ENCODE data around the gene AFF4. TPM values are rescaled to one million over a fixed set of nuclear protein-coding genes. Genes with fewer than 3 reads are reported as not detected.
"Not testable (repeated sequence)": the region's sequence is repeated elsewhere in the genome, so short reads cannot be mapped to it uniquely, and the experiment has no call there.

The AFF4 gene
- total RNA-seq, 2 donors from 2014 or later = 107 to 108 TPM

- no peaks in the 10 kb centered on the region for H3K36me3 Mint-ChIP-seq (ENCODE audit: low read depth)
- no peak for TF ChIP-seq CTCF (conservative IDR thresholded peaks at IDR 0.05)
- WGBS, 2 experiments (ENCODE audit: insufficient coverage in 1 of 2, insufficient read length in 1 of 2) = 83% methylated on average over 1 of the region's 2 CpGs; no CpG with 5 or more reads in 1 of the 2 experiments
- no peak overlapping the region for H3K27ac Mint-ChIP-seq
- H3K9me3 Mint-ChIP-seq = peaks cover 63% of the 10 kb centered on the region
- no peaks in the 10 kb centered on the region for H3K36me3 ChIP-seq (ENCODE audit: control insufficient read depth, insufficient read depth, low read length)
- H3K9ac ChIP-seq (ENCODE audit: extremely low read depth, low read length, poor library complexity, severe bottlenecking) = no peak overlapping the region
- no peaks in the 10 kb centered on the region for H3K4me1 Mint-ChIP-seq
- H3K4me3 Mint-ChIP-seq = no peak overlapping the region
- no peaks in the 10 kb centered on the region for H3K27me3 ChIP-seq (ENCODE audit: control insufficient read depth, insufficient read depth, low read length, poor library complexity, severe bottlenecking)
- H3K4me1 ChIP-seq (ENCODE audit: control insufficient read depth, insufficient read depth, low read length) = no peaks in the 10 kb centered on the region
- DNase-seq = no peak
- H3K27me3 Mint-ChIP-seq (ENCODE audit: insufficient read depth) = no peaks in the 10 kb centered on the region
- peaks cover 10% of the 10 kb centered on the region for H3K9me3 ChIP-seq (ENCODE audit: control insufficient read depth, low read length)
- no peak overlapping the region for H3K27ac ChIP-seq (ENCODE audit: low read depth, low read length)
- H3K4me3 ChIP-seq (ENCODE audit: low read length) = no peak overlapping the region
Observed at GRCh38 chr5:132979976-132980375, 16.5 kb upstream of the AFF4 start.

GRCh38 chr5:132979367-132979940 lies 16.0 kb upstream of the AFF4 start:
- H3K4me3 ChIP-seq (ENCODE audit: low read length) = no peak overlapping the region
- DNase-seq = no peak
- H3K9me3 Mint-ChIP-seq = peaks cover 58% of the 10 kb centered on the region
- peaks cover 10% of the 10 kb centered on the region for H3K9me3 ChIP-seq (ENCODE audit: control insufficient read depth, low read length)
- H3K27ac Mint-ChIP-seq = no peak overlapping the region
- no peaks in the 10 kb centered on the region for H3K27me3 ChIP-seq (ENCODE audit: control insufficient read depth, insufficient read depth, low read length, poor library complexity, severe bottlenecking)
- H3K27me3 Mint-ChIP-seq (ENCODE audit: insufficient read depth) = no peaks in the 10 kb centered on the region
- H3K36me3 ChIP-seq (ENCODE audit: control insufficient read depth, insufficient read depth, low read length) = no peaks in the 10 kb centered on the region
- no peak overlapping the region for H3K27ac ChIP-seq (ENCODE audit: low read depth, low read length)
- H3K4me1 Mint-ChIP-seq = no peaks in the 10 kb centered on the region
- no peaks in the 10 kb centered on the region for H3K4me1 ChIP-seq (ENCODE audit: control insufficient read depth, insufficient read depth, low read length)
- no peaks in the 10 kb centered on the region for H3K36me3 Mint-ChIP-seq (ENCODE audit: low read depth)
- WGBS, 2 experiments (ENCODE audit: insufficient coverage in 1 of 2, insufficient read length in 1 of 2) = 86 to 90% methylated on average over 2 to 3 of the region's 3 CpGs
- H3K4me3 Mint-ChIP-seq = no peak overlapping the region
- H3K9ac ChIP-seq (ENCODE audit: extremely low read depth, low read length, poor library complexity, severe bottlenecking) = no peak overlapping the region
- no peak for TF ChIP-seq CTCF (conservative IDR thresholded peaks at IDR 0.05)

- Histone ChIP-seq H3K9me3 (ENCODE audit: control insufficient read depth, low read length) (peaks cover 10% of the 10 kb centered on the region), H3K4me3 (ENCODE audit: low read length) (no peak overlapping the region), H3K9ac (ENCODE audit: extremely low read depth, low read length, poor library complexity, severe bottlenecking) (no peak overlapping the region), H3K36me3 (ENCODE audit: control insufficient read depth, insufficient read depth, low read length) (no peaks in the 10 kb centered on the region), H3K27me3 (ENCODE audit: control insufficient read depth, insufficient read depth, low read length, poor library complexity, severe bottlenecking) (no peaks in the 10 kb centered on the region), H3K27ac (ENCODE audit: low read depth, low read length) (no peak overlapping the region), H3K4me1 (ENCODE audit: control insufficient read depth, insufficient read depth, low read length) (no peaks in the 10 kb centered on the region)
- DNase-seq = peak; percentile 23
- Mint-ChIP-seq H3K27ac (no peak overlapping the region), H3K4me1 (peaks cover 5% of the 10 kb centered on the region), H3K36me3 (ENCODE audit: low read depth) (no peaks in the 10 kb centered on the region), H3K4me3 (no peak overlapping the region), H3K9me3 (peaks cover 41% of the 10 kb centered on the region), H3K27me3 (ENCODE audit: insufficient read depth) (no peaks in the 10 kb centered on the region)
- 93 to 94% methylated on average over 3 of the region's 3 CpGs for whole genome bisulfite sequencing, 2 experiments (ENCODE audit: insufficient coverage in 1 of 2, insufficient read length in 1 of 2)
- no peak for TF ChIP-seq CTCF (conservative IDR thresholded peaks at IDR 0.05)
Observed at GRCh38 chr5:132976852-132977251, 13.4 kb upstream of the AFF4 start.

GRCh38 chr5:132972436-132972828 lies 9.0 kb upstream of the AFF4 start:
- not testable (repeated sequence) for H3K36me3 ChIP-seq (ENCODE audit: control insufficient read depth, insufficient read depth, low read length); H3K4me1 ChIP-seq (ENCODE audit: control insufficient read depth, insufficient read depth, low read length); H3K27me3 ChIP-seq (ENCODE audit: control insufficient read depth, insufficient read depth, low read length, poor library complexity, severe bottlenecking); H3K4me3 Mint-ChIP-seq; H3K4me3 ChIP-seq (ENCODE audit: low read length); H3K27me3 Mint-ChIP-seq (ENCODE audit: insufficient read depth); H3K36me3 Mint-ChIP-seq (ENCODE audit: low read depth); H3K27ac ChIP-seq (ENCODE audit: low read depth, low read length); DNase-seq
- Mint-ChIP-seq H3K27ac (peak overlapping the region; percentile 92), H3K4me1 (peaks cover 11% of the 10 kb centered on the region), H3K9me3 (peaks cover 16% of the 10 kb centered on the region)
- Histone ChIP-seq H3K9ac (ENCODE audit: extremely low read depth, low read length, poor library complexity, severe bottlenecking) (peak overlapping the region; percentile 28), H3K9me3 (ENCODE audit: control insufficient read depth, low read length) (peaks cover 10% of the 10 kb centered on the region)
- WGBS, 2 experiments (ENCODE audit: insufficient coverage in 1 of 2, insufficient read length in 1 of 2) = 91 to 93% methylated on average over 6 to 7 of the region's 7 CpGs
